HepG2 (cell line): Measurements from ENCODE around the gene EFS. TPM values are rescaled to one million over a fixed set of nuclear protein-coding genes. Genes with fewer than 3 reads are reported as not detected.
A peak's percentile ranks its signal among the peaks of the same experiment; 100 is the strongest.

Experiments
- ADNP ChIP-seq: sonication (generic); formaldehyde crosslinking; IDR thresholded peaks from 2 replicates; pipeline ENCODE4 v1.4.0; 2020; ENCODE audit warnings: missing genetic modification reagents
- EZH2 ChIP-seq: conservative IDR thresholded peaks from 2 replicates; pipeline ENCODE4 v1.6.1; 2012; ENCODE audit warnings: mild to moderate bottlenecking, low read depth, low read length, moderate library complexity
- GATAD2A ChIP-seq: IDR thresholded peaks from 2 replicates; pipeline ENCODE4 v1.6.1; 2016
- GPBP1L1 ChIP-seq: sonication (generic); formaldehyde crosslinking; IDR thresholded peaks from 2 replicates; pipeline ENCODE4 v1.5.0; 2020; ENCODE audit warnings: mild to moderate bottlenecking, missing genetic modification reagents
- HHEX ChIP-seq: IDR thresholded peaks from 2 replicates; pipeline ENCODE4 v1.6.1; 2016; ENCODE audit warnings: control low read depth
- POGZ ChIP-seq: sonication (generic); formaldehyde crosslinking; IDR thresholded peaks from 2 replicates; pipeline ENCODE4 v1.4.0; 2020; ENCODE audit warnings: mild to moderate bottlenecking, missing genetic modification reagents
- SIX4 ChIP-seq: sonication (generic); formaldehyde crosslinking; IDR thresholded peaks from 2 replicates; pipeline ENCODE4 v1.4.0; 2020; ENCODE audit warnings: missing genetic modification reagents
- SOX13 ChIP-seq, 3 experiments: fragments of 450-650 bp in 1 of 3; sonication (generic) in 1 of 3; formaldehyde crosslinking in 1 of 3; IDR thresholded peaks in 2 of 3; conservative IDR thresholded peaks in 1 of 3; 2 replicates each; pipeline versions ENCODE4 v1.5.0 to v1.6.1; 2016 to 2020; ENCODE audit warnings: antibody characterized with exemption in 1 of 3, mild to moderate bottlenecking in 1 of 3, missing compliant biosample characterization in 1 of 3, missing genetic modification reagents in 1 of 3, moderate library complexity in 1 of 3
- WIZ ChIP-seq: sonication (generic); formaldehyde crosslinking; IDR thresholded peaks from 2 replicates; pipeline ENCODE4 v1.5.1; 2020; ENCODE audit warnings: mild to moderate bottlenecking, missing genetic modification reagents
- ZBTB2 ChIP-seq: sonication (generic); formaldehyde crosslinking; IDR thresholded peaks from 2 replicates; pipeline ENCODE4 v1.8.0; 2022; ENCODE audit warnings: low read depth, missing genetic modification reagents
- ZFP36L2 ChIP-seq: sonication (generic); formaldehyde crosslinking; IDR thresholded peaks from 2 replicates; pipeline ENCODE4 v1.4.0; 2020; ENCODE audit warnings: missing genetic modification reagents
- ZFP91 ChIP-seq: sonication (generic); formaldehyde crosslinking; IDR thresholded peaks from 2 replicates; pipeline ENCODE4 v1.9.0; 2022; ENCODE audit warnings: missing genetic modification reagents, mild to moderate bottlenecking, borderline replicate concordance
- ZHX1 ChIP-seq: sonication (generic); formaldehyde crosslinking; IDR thresholded peaks from 2 replicates; pipeline ENCODE4 v1.8.1; 2022; ENCODE audit warnings: low read depth, mild to moderate bottlenecking, missing genetic modification reagents
- ZNF17 ChIP-seq: sonication (generic); formaldehyde crosslinking; IDR thresholded peaks from 2 replicates; pipeline ENCODE4 v1.5.0; 2020; ENCODE audit warnings: mild to moderate bottlenecking, missing genetic modification reagents
- ZNF564 ChIP-seq: sonication (generic); formaldehyde crosslinking; IDR thresholded peaks from 2 replicates; pipeline ENCODE4 v1.8.1; 2023; ENCODE audit warnings: mild to moderate bottlenecking, missing genetic modification reagents
- polyA plus RNA-seq, 8 experiments: library from polyadenylated mRNA; depleted of rRNA in 3 of 8; stranded (reverse) in 7 of 8; unstranded in 1 of 8; fragments of >200 nt; fragmentation: Illumina TruSeq in 4 of 8; extraction: Trizol in 4 of 8; gene quantifications; 2 replicates each; pipeline versions ENCODE4 v1.2.1 to v1.2.3, GENCODE V29; 2011 to 2016; ENCODE audit warnings: low read depth in 4 of 8, missing spikeins in 1 of 8, mixed read lengths in 1 of 8; ENCODE audit not compliant: insufficient read depth in 1 of 8
- total RNA-seq, 5 experiments: library from RNA; depleted of rRNA; stranded (reverse); fragments of >200 nt; fragmentation: Illumina TruSeq; extraction: Trizol; gene quantifications; 2 replicates each; pipeline ENCODE4 v1.2.3, GENCODE V29; 2016; ENCODE audit warnings: low read depth in 1 of 5
- TF ChIP-seq, protein P1 (sequence below): sonication (generic); formaldehyde crosslinking; IDR thresholded peaks from 2 replicates; pipeline ENCODE4 v1.4.0; 2020; ENCODE audit warnings: missing genetic modification reagents
- TF ChIP-seq, protein P2 (sequence below): sonication (generic); formaldehyde crosslinking; conservative IDR thresholded peaks from 2 replicates; pipeline ENCODE4 v1.4.0; 2020; ENCODE audit warnings: missing genetic modification reagents

EFS gene
- total and polyA plus RNA-seq, 2 of the 13 experiments (the other 11 are each of a cell fraction or from before 2014, with no cell fraction given) = not detected

DNA sequence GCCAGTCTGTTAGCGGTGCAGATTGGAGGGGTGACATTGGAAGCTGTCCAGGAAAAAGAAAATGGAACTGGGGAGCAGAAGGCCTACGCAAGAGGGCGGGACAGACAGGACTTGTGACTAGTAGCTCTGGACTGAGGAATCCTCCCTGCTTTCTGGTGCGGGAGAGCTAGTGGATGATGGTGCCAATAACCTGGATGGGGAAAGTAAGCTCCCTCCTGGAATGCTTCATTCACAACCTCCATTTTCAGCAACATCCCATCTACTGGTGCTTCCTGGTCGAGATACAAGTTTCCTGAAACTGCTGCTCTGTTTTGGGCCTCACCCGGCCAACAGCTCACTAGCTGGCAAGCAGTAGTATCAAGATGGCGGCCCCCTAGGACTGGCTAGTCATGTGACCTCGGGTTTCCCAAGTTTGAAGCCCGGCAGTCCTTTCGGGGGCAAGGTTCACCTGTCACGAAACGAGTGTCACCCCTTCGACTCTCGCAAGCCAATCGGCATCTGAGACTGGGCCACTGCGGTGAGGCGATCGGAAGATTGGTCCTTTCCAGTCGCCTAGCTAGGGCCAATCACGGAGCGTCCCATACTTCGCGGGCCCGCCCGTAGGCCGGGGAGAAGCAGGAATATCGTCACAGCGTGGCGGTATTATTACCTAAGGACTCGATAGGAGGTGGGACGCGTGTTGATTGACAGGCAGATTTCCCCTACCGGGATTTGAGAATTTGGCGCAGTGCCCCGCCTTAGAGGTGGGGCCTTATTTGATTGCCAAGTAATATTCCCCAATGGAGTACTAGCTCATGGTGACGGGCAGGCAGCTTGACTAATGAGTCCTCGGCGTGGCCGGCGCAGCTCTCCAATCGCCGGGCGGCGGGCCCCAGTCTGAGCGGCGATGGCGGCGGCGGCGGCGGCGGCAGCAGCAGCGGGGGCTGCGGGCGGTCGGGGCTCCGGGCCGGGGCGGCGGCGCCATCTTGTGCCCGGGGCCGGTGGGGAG is 44.1 kb downstream of the EFS start, which contains the start of gene PABPN1 (continued):
- TF ChIP-seq SOX13 (IDR thresholded peaks at IDR 0.05) = 0 out of 2 replicates have a peak, but pooled peaks have one; percentile 2
- TF ChIP-seq SOX13 (CRISPR knock-in tag; conservative IDR thresholded peaks at IDR 0.05 in 1 of 2, IDR thresholded peaks at IDR 0.05 in 1 of 2) = peak in 1 of 2 experiments; percentile 40; a peak in 1 of 4 replicates
- TF ChIP-seq ZFP91 (CRISPR knock-in tag) = peak; percentile 94
- peak; percentile 100 for TF ChIP-seq POGZ
- TF ChIP-seq ZNF17 (CRISPR knock-in tag) = no peak
- TF ChIP-seq, protein P1, sequence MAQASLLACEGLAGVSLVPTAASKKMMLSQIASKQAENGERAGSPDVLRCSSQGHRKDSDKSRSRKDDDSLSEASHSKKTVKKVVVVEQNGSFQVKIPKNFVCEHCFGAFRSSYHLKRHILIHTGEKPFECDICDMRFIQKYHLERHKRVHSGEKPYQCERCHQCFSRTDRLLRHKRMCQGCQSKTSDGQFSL (CRISPR knock-in tag) = peak; percentile 90; the same call in 1 of the 2 replicates
- TF ChIP-seq GPBP1L1 = no peak
- TF ChIP-seq HHEX (CRISPR knock-in tag) = peak; percentile 54; the same call in 1 of the 2 replicates
- TF ChIP-seq ZNF564 (CRISPR knock-in tag) = peak; percentile 91
- no peak for TF ChIP-seq ADNP (CRISPR knock-in tag)
- peak; percentile 89 for TF ChIP-seq ZFP36L2 (CRISPR knock-in tag)
- TF ChIP-seq, protein P2, sequence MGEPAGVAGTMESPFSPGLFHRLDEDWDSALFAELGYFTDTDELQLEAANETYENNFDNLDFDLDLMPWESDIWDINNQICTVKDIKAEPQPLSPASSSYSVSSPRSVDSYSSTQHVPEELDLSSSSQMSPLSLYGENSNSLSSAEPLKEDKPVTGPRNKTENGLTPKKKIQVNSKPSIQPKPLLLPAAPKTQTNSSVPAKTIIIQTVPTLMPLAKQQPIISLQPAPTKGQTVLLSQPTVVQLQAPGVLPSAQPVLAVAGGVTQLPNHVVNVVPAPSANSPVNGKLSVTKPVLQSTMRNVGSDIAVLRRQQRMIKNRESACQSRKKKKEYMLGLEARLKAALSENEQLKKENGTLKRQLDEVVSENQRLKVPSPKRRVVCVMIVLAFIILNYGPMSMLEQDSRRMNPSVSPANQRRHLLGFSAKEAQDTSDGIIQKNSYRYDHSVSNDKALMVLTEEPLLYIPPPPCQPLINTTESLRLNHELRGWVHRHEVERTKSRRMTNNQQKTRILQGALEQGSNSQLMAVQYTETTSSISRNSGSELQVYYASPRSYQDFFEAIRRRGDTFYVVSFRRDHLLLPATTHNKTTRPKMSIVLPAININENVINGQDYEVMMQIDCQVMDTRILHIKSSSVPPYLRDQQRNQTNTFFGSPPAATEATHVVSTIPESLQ (CRISPR knock-in tag) = no peak
- TF ChIP-seq EZH2 = no peak
- TF ChIP-seq WIZ (CRISPR knock-in tag) = peak; percentile 99
- TF ChIP-seq ZBTB2 (CRISPR knock-in tag) = peak; percentile 98
- TF ChIP-seq SIX4 (CRISPR knock-in tag) = peak; percentile 53
- TF ChIP-seq ZHX1 = peak; percentile 97; the same call in 1 of the 2 replicates
- TF ChIP-seq GATAD2A (CRISPR knock-in tag) = peak; percentile 91
